ENCODE measurements around the gene ZSCAN29.

ZSCAN29 gene

GRCh38 chr15:43352693-43353382 is 18.0 kb downstream of the ZSCAN29 start:
- peaks cover 6% of the 10 kb centered on the region for H3K36me3 ChIP-seq (ENCODE audit: control insufficient read depth, insufficient read depth, low read length)
- DNase-seq: no peak
- H3K27me3 ChIP-seq (replicated peaks; ENCODE audit: control insufficient read depth, insufficient read depth, low read length, poor library complexity, severe bottlenecking): no peaks in the 10 kb centered on the region
- H3K4me3 ChIP-seq (ENCODE audit: insufficient read depth, low read depth, low read length, poor library complexity, severe bottlenecking): no peak overlapping the region
- H3K4me1 ChIP-seq (ENCODE audit: control insufficient read depth, insufficient read depth, low read length, poor library complexity, severe bottlenecking): no peaks in the 10 kb centered on the region
- H3K9me3 ChIP-seq (ENCODE audit: control insufficient read depth, low read length): no peaks in the 10 kb centered on the region
- no peak overlapping the region for H3K27ac ChIP-seq (ENCODE audit: insufficient read depth, low read length, poor library complexity, severe bottlenecking)

GRCh38 chr15:43347114-43347513 is 23.7 kb downstream of the ZSCAN29 start:
- H3K9me3 ChIP-seq (ENCODE audit: control insufficient read depth, low read length): no peaks in the 10 kb centered on the region
- DNase-seq: no peak
- no peak overlapping the region for H3K27ac ChIP-seq (ENCODE audit: insufficient read depth, low read length, poor library complexity, severe bottlenecking)
- H3K4me3 ChIP-seq (ENCODE audit: insufficient read depth, low read depth, low read length, poor library complexity, severe bottlenecking): no peak overlapping the region
- H3K36me3 ChIP-seq (ENCODE audit: control insufficient read depth, insufficient read depth, low read length): peaks cover 5% of the 10 kb centered on the region
- H3K4me1 ChIP-seq (ENCODE audit: control insufficient read depth, insufficient read depth, low read length, poor library complexity, severe bottlenecking): no peaks in the 10 kb centered on the region
- no peaks in the 10 kb centered on the region for H3K27me3 ChIP-seq (replicated peaks; ENCODE audit: control insufficient read depth, insufficient read depth, low read length, poor library complexity, severe bottlenecking)

- Histone ChIP-seq H3K4me3 (ENCODE audit: insufficient read depth, low read depth, low read length, poor library complexity, severe bottlenecking) (no peak overlapping the region), H3K4me1 (ENCODE audit: control insufficient read depth, insufficient read depth, low read length, poor library complexity, severe bottlenecking) (no peaks in the 10 kb centered on the region), H3K9me3 (ENCODE audit: control insufficient read depth, low read length) (no peaks in the 10 kb centered on the region), H3K27ac (ENCODE audit: insufficient read depth, low read length, poor library complexity, severe bottlenecking) (no peak overlapping the region), H3K36me3 (ENCODE audit: control insufficient read depth, insufficient read depth, low read length) (peaks cover 5% of the 10 kb centered on the region), H3K27me3 (replicated peaks; ENCODE audit: control insufficient read depth, insufficient read depth, low read length, poor library complexity, severe bottlenecking) (no peaks in the 10 kb centered on the region)
- no peak for DNase-seq
These were observed 24.5 kb downstream of the ZSCAN29 start for GRCh38 chr15:43346305-43346704.

- peak overlapping the region; percentile 95 for H3K27ac ChIP-seq (ENCODE audit: insufficient read depth, low read length, poor library complexity, severe bottlenecking)
- H3K27me3 ChIP-seq (replicated peaks; ENCODE audit: control insufficient read depth, insufficient read depth, low read length, poor library complexity, severe bottlenecking): no peaks in the 10 kb centered on the region
- H3K9me3 ChIP-seq (ENCODE audit: control insufficient read depth, low read length): no peaks in the 10 kb centered on the region
- H3K36me3 ChIP-seq (ENCODE audit: control insufficient read depth, insufficient read depth, low read length): no peaks in the 10 kb centered on the region
- peak overlapping the region; percentile 76 for H3K4me3 ChIP-seq (ENCODE audit: insufficient read depth, low read depth, low read length, poor library complexity, severe bottlenecking)
- peaks cover 13% of the 10 kb centered on the region for H3K4me1 ChIP-seq (ENCODE audit: control insufficient read depth, insufficient read depth, low read length, poor library complexity, severe bottlenecking)
- DNase-seq: no peak
These were observed 40.1 kb downstream of the ZSCAN29 start for GRCh38 chr15:43330780-43331087.

GRCh38 chr15:43329960-43330779 is 40.7 kb downstream of the ZSCAN29 start, which contains the start of gene LCMT2:
Gene LCMT2 (minus strand): TSS chr15:43330573. CDS start chr15:43330489, 84 bp downstream.
- no peaks in the 10 kb centered on the region for H3K9me3 ChIP-seq (ENCODE audit: control insufficient read depth, low read length)
- H3K4me1 ChIP-seq (ENCODE audit: control insufficient read depth, insufficient read depth, low read length, poor library complexity, severe bottlenecking): peaks cover 13% of the 10 kb centered on the region
- H3K27ac ChIP-seq (ENCODE audit: insufficient read depth, low read length, poor library complexity, severe bottlenecking): peak within 1 kb of the TSS; percentile 95
- no peaks in the 10 kb centered on the region for H3K27me3 ChIP-seq (replicated peaks; ENCODE audit: control insufficient read depth, insufficient read depth, low read length, poor library complexity, severe bottlenecking)
- H3K4me3 ChIP-seq (ENCODE audit: insufficient read depth, low read depth, low read length, poor library complexity, severe bottlenecking): peak within 1 kb of the TSS; percentile 76
- DNase-seq: peak; percentile 81 to 87 (median 82)
- H3K36me3 ChIP-seq (ENCODE audit: control insufficient read depth, insufficient read depth, low read length): no peaks in the 10 kb centered on the region

- no peaks in the 10 kb centered on the region for H3K27me3 ChIP-seq (replicated peaks; ENCODE audit: control insufficient read depth, insufficient read depth, low read length, poor library complexity, severe bottlenecking)
- no peaks in the 10 kb centered on the region for H3K9me3 ChIP-seq (ENCODE audit: control insufficient read depth, low read length)
- H3K36me3 ChIP-seq (ENCODE audit: control insufficient read depth, insufficient read depth, low read length): no peaks in the 10 kb centered on the region
- DNase-seq: peak in 1 of 3 donors; percentile 2
- peak overlapping the region; percentile 76 for H3K4me3 ChIP-seq (ENCODE audit: insufficient read depth, low read depth, low read length, poor library complexity, severe bottlenecking)
- peak overlapping the region; percentile 95 for H3K27ac ChIP-seq (ENCODE audit: insufficient read depth, low read length, poor library complexity, severe bottlenecking)
- peaks cover 13% of the 10 kb centered on the region for H3K4me1 ChIP-seq (ENCODE audit: control insufficient read depth, insufficient read depth, low read length, poor library complexity, severe bottlenecking)
These were observed 41.5 kb downstream of the ZSCAN29 start for GRCh38 chr15:43329217-43329959.

GRCh38 chr15:43325039-43325684 is 45.7 kb downstream of the ZSCAN29 start:
- Histone ChIP-seq H3K9me3 (ENCODE audit: control insufficient read depth, low read length) (no peaks in the 10 kb centered on the region), H3K27ac (ENCODE audit: insufficient read depth, low read length, poor library complexity, severe bottlenecking) (no peak overlapping the region)
- no peak for DNase-seq

GRCh38 chr15:43318990-43319771 is 51.7 kb downstream of the ZSCAN29 start:
- no peaks in the 10 kb centered on the region for H3K4me1 ChIP-seq (ENCODE audit: control insufficient read depth, insufficient read depth, low read length, poor library complexity, severe bottlenecking)
- H3K27ac ChIP-seq (ENCODE audit: insufficient read depth, low read length, poor library complexity, severe bottlenecking): no peak overlapping the region
- H3K9me3 ChIP-seq (ENCODE audit: control insufficient read depth, low read length): no peaks in the 10 kb centered on the region
- H3K27me3 ChIP-seq (replicated peaks; ENCODE audit: control insufficient read depth, insufficient read depth, low read length, poor library complexity, severe bottlenecking): no peaks in the 10 kb centered on the region
- no peak for DNase-seq
- no peak overlapping the region for H3K4me3 ChIP-seq (ENCODE audit: insufficient read depth, low read depth, low read length, poor library complexity, severe bottlenecking)
- H3K36me3 ChIP-seq (ENCODE audit: control insufficient read depth, insufficient read depth, low read length): no peaks in the 10 kb centered on the region

More at GRCh38 chr15:43325039-43325684, 45.7 kb downstream of the ZSCAN29 start:
- peaks cover 6% of the 10 kb centered on the region for H3K4me1 ChIP-seq (ENCODE audit: control insufficient read depth, insufficient read depth, low read length, poor library complexity, severe bottlenecking)
- H3K36me3 ChIP-seq (ENCODE audit: control insufficient read depth, insufficient read depth, low read length): no peaks in the 10 kb centered on the region
- no peak overlapping the region for H3K4me3 ChIP-seq (ENCODE audit: insufficient read depth, low read depth, low read length, poor library complexity, severe bottlenecking)
- no peaks in the 10 kb centered on the region for H3K27me3 ChIP-seq (replicated peaks; ENCODE audit: control insufficient read depth, insufficient read depth, low read length, poor library complexity, severe bottlenecking)

GRCh38 chr15:43317566-43318184 is 53.2 kb downstream of the ZSCAN29 start:
- Histone ChIP-seq H3K4me1 (ENCODE audit: control insufficient read depth, insufficient read depth, low read length, poor library complexity, severe bottlenecking) (no peaks in the 10 kb centered on the region), H3K9me3 (ENCODE audit: control insufficient read depth, low read length) (no peaks in the 10 kb centered on the region), H3K4me3 (ENCODE audit: insufficient read depth, low read depth, low read length, poor library complexity, severe bottlenecking) (no peak overlapping the region), H3K27me3 (replicated peaks; ENCODE audit: control insufficient read depth, insufficient read depth, low read length, poor library complexity, severe bottlenecking) (no peaks in the 10 kb centered on the region), H3K27ac (ENCODE audit: insufficient read depth, low read length, poor library complexity, severe bottlenecking) (no peak overlapping the region), H3K36me3 (ENCODE audit: control insufficient read depth, insufficient read depth, low read length) (no peaks in the 10 kb centered on the region)
- no peak for DNase-seq

Measured in effector memory CD4-positive, alpha-beta T cell (primary cell).